K562 (cell line): ENCODE results near the gene GLE1. TPM values are rescaled to one million over a fixed set of nuclear protein-coding genes. Genes with fewer than 3 reads are reported as not detected.

Experiments
- FOXK2 ChIP-seq, 2 experiments: fragments of 450-650 bp; IDR thresholded peaks in 1 of 2; conservative IDR thresholded peaks in 1 of 2; 2 replicates each; pipeline ENCODE4 v1.6.1; 2016; ENCODE audit warnings: low read depth in 2 of 2, mild to moderate bottlenecking in 1 of 2
- IRF2 ChIP-seq: sonication (generic); formaldehyde crosslinking; IDR thresholded peaks from 2 replicates; pipeline ENCODE4 v1.8.1; 2022; ENCODE audit warnings: mild to moderate bottlenecking, missing genetic modification reagents
- KLF10 ChIP-seq: fragments of 250-450 bp; sonication (Bioruptor Pico); IDR thresholded peaks from 2 replicates; pipeline ENCODE4 v1.6.1; 2021; ENCODE audit warnings: matching md5 sums
- NFRKB ChIP-seq: fragments of 450-650 bp; IDR thresholded peaks from 2 replicates; pipeline ENCODE4 v1.6.1; 2016; ENCODE audit warnings: low read depth
- SRSF7 ChIP-seq: fragments of 200-400 bp; formaldehyde crosslinking; optimal IDR thresholded peaks from 2 replicates; pipeline ENCODE3; 2017; ENCODE audit warnings: mild to moderate bottlenecking, low read depth, low read length
- TCF7 ChIP-seq: sonication (generic); IDR thresholded peaks from 2 replicates; pipeline ENCODE4 v1.6.1; 2016; ENCODE audit warnings: antibody characterized with exemption, borderline replicate concordance
- polyA plus RNA-seq, 8 experiments: library from polyadenylated mRNA; depleted of rRNA in 4 of 8; stranded (reverse) in 5 of 8; unstranded in 3 of 8; fragments of >200 nt; fragmentation: Nextera tagmentation in 2 of 8; fragmentation: Illumina TruSeq in 1 of 8; extraction: Ambion mirVana in 2 of 8; extraction: Trizol in 1 of 8; gene quantifications; 2 replicates each; pipeline versions ENCODE4 v1.2.1 to v1.2.3, GENCODE V29; 2011 to 2014; ENCODE audit warnings: inconsistent platforms in 1 of 8, missing spikeins in 1 of 8
- total RNA-seq, 7 experiments: library from RNA; depleted of rRNA in 6 of 7; stranded (reverse); fragments of >200 nt in 6 of 7; fragmentation: Illumina TruSeq in 2 of 7; extraction: Trizol in 2 of 7; gene quantifications; 2 replicates each; pipeline versions ENCODE4 v1.2.1 to v1.2.3, GENCODE V29; 2011 to 2021; ENCODE audit warnings: low replicate concordance in 1 of 7
- TF ChIP-seq, protein P1 (sequence below): fragments of 450-650 bp; IDR thresholded peaks from 2 replicates; pipeline ENCODE4 v1.6.1; 2016
- TF ChIP-seq, protein P2 (sequence below): fragments of 450-650 bp; formaldehyde crosslinking; IDR thresholded peaks from 2 replicates; pipeline ENCODE4 v1.4.0; 2022; ENCODE audit warnings: missing genetic modification characterization
- TF ChIP-seq, protein P3 (sequence below): sonication (generic); formaldehyde crosslinking; IDR thresholded peaks from 2 replicates; pipeline ENCODE4 v1.8.0; 2022; ENCODE audit warnings: mild to moderate bottlenecking, low read depth, missing genetic modification reagents

GLE1 gene
- total and polyA plus RNA-seq, 9 of the 15 experiments (the other 6 are each of a cell fraction or from before 2014, with no cell fraction given) = 15.9 to 44.8 (median 37.6) TPM

DNA sequence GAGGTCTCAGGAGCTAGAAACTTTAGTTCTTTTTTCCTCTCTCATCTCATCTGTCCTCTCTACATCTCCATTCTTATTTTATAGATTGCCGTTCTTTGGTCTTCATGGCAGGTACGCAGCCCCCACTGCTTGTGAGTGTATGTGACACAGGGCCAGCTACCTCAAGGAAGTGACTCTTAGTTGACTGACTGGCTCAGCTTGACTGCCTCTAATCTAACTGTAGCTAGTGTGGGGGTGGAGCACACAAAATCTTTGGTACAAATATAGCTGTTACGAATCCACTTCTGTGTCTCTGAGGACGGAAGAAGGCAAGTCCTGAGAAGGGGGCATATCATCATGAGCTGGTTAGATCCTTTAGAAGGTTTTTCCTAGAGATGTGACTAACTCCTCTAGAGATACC, 28.1 kb downstream of the GLE1 start (continued):
- TF ChIP-seq, protein P1, sequence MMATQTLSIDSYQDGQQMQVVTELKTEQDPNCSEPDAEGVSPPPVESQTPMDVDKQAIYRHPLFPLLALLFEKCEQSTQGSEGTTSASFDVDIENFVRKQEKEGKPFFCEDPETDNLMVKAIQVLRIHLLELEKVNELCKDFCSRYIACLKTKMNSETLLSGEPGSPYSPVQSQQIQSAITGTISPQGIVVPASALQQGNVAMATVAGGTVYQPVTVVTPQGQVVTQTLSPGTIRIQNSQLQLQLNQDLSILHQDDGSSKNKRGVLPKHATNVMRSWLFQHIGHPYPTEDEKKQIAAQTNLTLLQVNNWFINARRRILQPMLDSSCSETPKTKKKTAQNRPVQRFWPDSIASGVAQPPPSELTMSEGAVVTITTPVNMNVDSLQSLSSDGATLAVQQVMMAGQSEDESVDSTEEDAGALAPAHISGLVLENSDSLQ = peak; percentile 43; the same call in 1 of the 2 replicates
- TF ChIP-seq IRF2 (CRISPR knock-in tag) (no peak), KLF10 (CRISPR knock-in tag) (no peak), FOXK2 (conservative IDR thresholded peaks at IDR 0.05 in 1 of 2, IDR thresholded peaks at IDR 0.05 in 1 of 2; ENCODE audit: low read depth in 2 of 2) (no peak), NFRKB (no peak), SRSF7 (no peak), TCF7 (no peak)
- TF ChIP-seq, protein P2, sequence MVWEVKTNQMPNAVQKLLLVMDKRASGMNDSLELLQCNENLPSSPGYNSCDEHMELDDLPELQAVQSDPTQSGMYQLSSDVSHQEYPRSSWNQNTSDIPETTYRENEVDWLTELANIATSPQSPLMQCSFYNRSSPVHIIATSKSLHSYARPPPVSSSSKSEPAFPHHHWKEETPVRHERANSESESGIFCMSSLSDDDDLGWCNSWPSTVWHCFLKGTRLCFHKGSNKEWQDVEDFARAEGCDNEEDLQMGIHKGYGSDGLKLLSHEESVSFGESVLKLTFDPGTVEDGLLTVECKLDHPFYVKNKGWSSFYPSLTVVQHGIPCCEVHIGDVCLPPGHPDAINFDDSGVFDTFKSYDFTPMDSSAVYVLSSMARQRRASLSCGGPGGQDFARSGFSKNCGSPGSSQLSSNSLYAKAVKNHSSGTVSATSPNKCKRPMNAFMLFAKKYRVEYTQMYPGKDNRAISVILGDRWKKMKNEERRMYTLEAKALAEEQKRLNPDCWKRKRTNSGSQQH = no peak
- TF ChIP-seq, protein P3, sequence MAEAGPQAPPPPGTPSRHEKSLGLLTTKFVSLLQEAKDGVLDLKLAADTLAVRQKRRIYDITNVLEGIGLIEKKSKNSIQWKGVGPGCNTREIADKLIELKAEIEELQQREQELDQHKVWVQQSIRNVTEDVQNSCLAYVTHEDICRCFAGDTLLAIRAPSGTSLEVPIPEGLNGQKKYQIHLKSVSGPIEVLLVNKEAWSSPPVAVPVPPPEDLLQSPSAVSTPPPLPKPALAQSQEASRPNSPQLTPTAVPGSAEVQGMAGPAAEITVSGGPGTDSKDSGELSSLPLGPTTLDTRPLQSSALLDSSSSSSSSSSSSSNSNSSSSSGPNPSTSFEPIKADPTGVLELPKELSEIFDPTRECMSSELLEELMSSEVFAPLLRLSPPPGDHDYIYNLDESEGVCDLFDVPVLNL (CRISPR knock-in tag) = no peak
